ENCODE measurements around the gene LIPI. TPM values are rescaled to one million over a fixed set of nuclear protein-coding genes. Genes with fewer than 3 reads are reported as not detected.

The LIPI gene
- total RNA-seq, 1 donor from 2014 or later, result not detected

Other genes with a start within 250 kb of the LIPI start
- not detected for gene RBM11, start 5.2 kb upstream of the LIPI start, total RNA-seq
- 14.8 TPM for gene HSPA13, start 172.2 kb upstream of the LIPI start, total RNA-seq